ENCODE measurements around the gene JAML. TPM values are rescaled to one million over a fixed set of nuclear protein-coding genes. Genes with fewer than 3 reads are reported as not detected.

The JAML gene
- total and polyA plus RNA-seq, 11 donors: 0.90 to 18.4 (median 1.6) TPM

- Histone ChIP-seq H3K4me3 (no peak overlapping the region), H3K27ac (peak overlapping the region in 4 of 12 donors; percentile 17 to 79 (median 70)), H3K9me3 (no peaks in the 10 kb centered on the region), H3K27me3 (no peaks in the 10 kb centered on the region), H3K4me1 (peaks cover 0 to 57% (median 11%) of the 10 kb centered on the region in 12 donors), H3K36me3 (peaks cover 0 to 8% (median 0%) of the 10 kb centered on the region in 9 donors)
- ATAC-seq (no peak), DNase-seq (no peak)
- 69 to 79% (median 72%) methylated on average over 2 of the region's 2 CpGs for WGBS, 4 donors
- TF ChIP-seq POLR2A (IDR thresholded peaks at IDR 0.05) (no peak), CTCF (IDR thresholded peaks at IDR 0.05) (no peak)
- intact Hi-C loops (cut with DNase I): no loop called here
Measured at GRCh38 chr11:118236170-118236569, 11.4 kb upstream of the JAML start.

DNA sequence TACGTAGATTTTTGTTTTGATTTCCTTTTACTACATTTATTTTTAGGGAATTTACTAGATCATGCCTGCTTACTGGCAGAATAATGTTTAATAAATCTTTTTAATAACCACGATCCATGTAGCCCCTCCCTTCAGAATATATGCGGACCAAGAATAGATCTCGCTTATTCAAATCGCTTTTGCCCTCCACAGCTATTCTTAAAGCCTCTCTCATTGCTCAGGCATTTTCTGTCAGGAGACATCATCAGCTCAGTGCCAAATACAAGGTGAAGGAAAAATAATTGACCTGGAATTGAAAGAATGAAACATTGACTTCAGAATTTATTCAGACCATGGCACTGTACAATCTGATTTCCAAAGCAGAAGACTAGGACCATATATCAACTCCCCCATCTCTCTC, 10.0 kb upstream of the JAML start:
- Histone ChIP-seq H3K27ac (peak overlapping the region; percentile 17 to 79 (median 66)), H3K4me3 (no peak overlapping the region), H3K9me3 (no peaks in the 10 kb centered on the region), H3K27me3 (no peaks in the 10 kb centered on the region), H3K4me1 (peaks cover 0 to 47% (median 6%) of the 10 kb centered on the region in 12 donors), H3K36me3 (peaks cover 0 to 8% (median 0%) of the 10 kb centered on the region in 9 donors)
- 58 to 63% (median 60%) methylated on average over 5 of the region's 5 CpGs for WGBS, 4 donors
- ATAC-seq (peak; percentile 55 to 90 (median 84)), DNase-seq (no peak)
- TF ChIP-seq CTCF (IDR thresholded peaks at IDR 0.05): no peak
- TF ChIP-seq POLR2A (IDR thresholded peaks at IDR 0.05): no peak
- intact Hi-C loops (cut with DNase I): no loop called here

GRCh38 chr11:118233850-118234249, 9.0 kb upstream of the JAML start:
- DNase-seq (no peak), ATAC-seq (no peak)
- Histone ChIP-seq H3K9me3 (no peaks in the 10 kb centered on the region), H3K27me3 (no peaks in the 10 kb centered on the region), H3K36me3 (peaks cover 0 to 10% (median 0%) of the 10 kb centered on the region in 9 donors), H3K27ac (peak overlapping the region in 1 of 12 donors; percentile 71), H3K4me3 (no peak overlapping the region), H3K4me1 (peaks cover 0 to 39% (median 2%) of the 10 kb centered on the region in 12 donors)
- WGBS, 4 donors: 77 to 100% (median 93%) methylated on average over 1 of the region's 1 CpG
- TF ChIP-seq CTCF (IDR thresholded peaks at IDR 0.05) (no peak), POLR2A (IDR thresholded peaks at IDR 0.05) (no peak)
- intact Hi-C loops (cut with DNase I): no loop called here

GRCh38 chr11:118233377-118233776, 8.6 kb upstream of the JAML start:
- H3K27me3 ChIP-seq: no peaks in the 10 kb centered on the region
- DNase-seq (no peak), ATAC-seq (no peak)
- H3K4me3 ChIP-seq: no peak overlapping the region
- H3K9me3 ChIP-seq: no peaks in the 10 kb centered on the region
- peaks cover 0 to 10% (median 0%) of the 10 kb centered on the region in 9 donors for H3K36me3 ChIP-seq
- TF ChIP-seq POLR2A (IDR thresholded peaks at IDR 0.05): no peak
- no peak for TF ChIP-seq CTCF (IDR thresholded peaks at IDR 0.05)
- H3K27ac ChIP-seq: no peak overlapping the region
- 80 to 92% (median 88%) methylated on average over 5 of the region's 5 CpGs for WGBS, 4 donors
- intact Hi-C loops (cut with DNase I): no loop called here
- peaks cover 0 to 37% (median under 1%) of the 10 kb centered on the region in 12 donors for H3K4me1 ChIP-seq

Measured in heart left ventricle (tissue), 16 donors.